ENCODE data around the gene KCNG2. TPM values are rescaled to one million over a fixed set of nuclear protein-coding genes. Genes with fewer than 3 reads are reported as not detected.

Gene KCNG2
- total RNA-seq, 1 donor from 2014 or later = not detected

GRCh38 chr18:79787865-79788733 lies 9.6 kb upstream of the KCNG2 start:
- ATAC-seq (ENCODE audit: low read depth) = no peak
- Mint-ChIP-seq H3K27ac (no peak overlapping the region), H3K9me3 (no peaks in the 10 kb centered on the region), H3K36me3 (ENCODE audit: low read depth) (no peaks in the 10 kb centered on the region), H3K4me3 (no peak overlapping the region), H3K4me1 (peaks cover 31% of the 10 kb centered on the region), H3K27me3 (peaks cover 56% of the 10 kb centered on the region)
- no peak for TF ChIP-seq CTCF (IDR thresholded peaks at IDR 0.05)
- no peak for DNase-seq
- intact Hi-C loops (cut with micrococcal nuclease) = no loop called here
- POLR2A ChIA-PET = no interaction called here
- CTCF ChIA-PET = no interaction called here

GRCh38 chr18:79788734-79789085 lies 9.0 kb upstream of the KCNG2 start:
- peaks cover 31% of the 10 kb centered on the region for H3K4me1 Mint-ChIP-seq
- H3K4me3 Mint-ChIP-seq = no peak overlapping the region
- TF ChIP-seq CTCF (IDR thresholded peaks at IDR 0.05) = no peak
- no peak overlapping the region for H3K27ac Mint-ChIP-seq
- no peak for DNase-seq
- H3K9me3 Mint-ChIP-seq = no peaks in the 10 kb centered on the region
- ChIA-PET CTCF (no interaction called here), POLR2A (no interaction called here)
- peaks cover 56% of the 10 kb centered on the region for H3K27me3 Mint-ChIP-seq
- no peaks in the 10 kb centered on the region for H3K36me3 Mint-ChIP-seq (ENCODE audit: low read depth)
- intact Hi-C loops (cut with micrococcal nuclease) = no loop called here
- ATAC-seq (ENCODE audit: low read depth) = no peak

GRCh38 chr18:79789091-79789891 lies 8.4 kb upstream of the KCNG2 start:
- H3K9me3 Mint-ChIP-seq = no peaks in the 10 kb centered on the region
- intact Hi-C loops (cut with micrococcal nuclease) = no loop called here
- ATAC-seq (ENCODE audit: low read depth) (no peak), DNase-seq (peak; percentile 5)
- H3K4me1 Mint-ChIP-seq = peaks cover 31% of the 10 kb centered on the region
- ChIA-PET POLR2A (no interaction called here), CTCF (no interaction called here)
- no peak overlapping the region for H3K4me3 Mint-ChIP-seq
- H3K27ac Mint-ChIP-seq = no peak overlapping the region
- H3K36me3 Mint-ChIP-seq (ENCODE audit: low read depth) = no peaks in the 10 kb centered on the region
- no peak for TF ChIP-seq CTCF (IDR thresholded peaks at IDR 0.05)
- peaks cover 54% of the 10 kb centered on the region for H3K27me3 Mint-ChIP-seq

- Mint-ChIP-seq H3K4me3 (no peak overlapping the region), H3K36me3 (ENCODE audit: low read depth) (no peaks in the 10 kb centered on the region), H3K27ac (no peak overlapping the region), H3K9me3 (no peaks in the 10 kb centered on the region), H3K27me3 (peaks cover 49% of the 10 kb centered on the region), H3K4me1 (peaks cover 31% of the 10 kb centered on the region)
- CTCF ChIA-PET = no interaction called here
- ATAC-seq (ENCODE audit: low read depth) = no peak
- no peak for DNase-seq
- intact Hi-C loops (cut with micrococcal nuclease) = no loop called here
- POLR2A ChIA-PET = no interaction called here
- no peak for TF ChIP-seq CTCF (IDR thresholded peaks at IDR 0.05)
Observed at GRCh38 chr18:79789901-79790890, 7.5 kb upstream of the KCNG2 start.
